ENCODE measurements around the gene SELENBP1.
"Not testable (repeated sequence)": the region's sequence is repeated elsewhere in the genome, so short reads cannot be mapped to it uniquely, and the experiment has no call there.

SELENBP1 gene

GRCh38 chr1:151367658-151368392 lies 4.7 kb downstream of the SELENBP1 start:
- Histone ChIP-seq H3K27me3 (no peaks in the 10 kb centered on the region), H3K4me1 (peaks cover 22% of the 10 kb centered on the region)

DNA sequence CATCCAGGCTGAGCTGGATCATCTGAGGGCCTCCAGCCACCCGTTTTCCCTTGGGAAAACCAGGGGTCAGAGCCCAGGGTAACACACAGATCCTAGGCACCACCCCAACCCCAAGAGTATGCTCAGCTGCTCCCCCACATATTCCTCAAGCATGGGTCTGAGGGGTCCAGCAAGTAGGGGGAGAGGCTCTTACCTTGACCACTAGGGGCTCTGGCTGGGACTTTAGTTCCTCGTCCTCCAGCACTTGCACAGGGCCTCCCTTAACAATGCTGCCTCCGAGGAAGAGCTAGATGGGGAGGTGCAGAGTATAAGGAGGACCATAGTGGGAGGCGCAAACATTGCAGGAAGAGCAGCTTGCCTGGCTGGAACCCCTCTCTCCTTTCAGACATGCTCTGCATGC lies 7.5 kb downstream of the SELENBP1 start:
- peaks cover 11% of the 10 kb centered on the region for H3K4me1 ChIP-seq
- no peak overlapping the region for H3K27ac ChIP-seq
- H3K9ac ChIP-seq, result no peak overlapping the region
- no peaks in the 10 kb centered on the region for H4K20me1 ChIP-seq
- H3K4me3 ChIP-seq, result no peak overlapping the region
- TF ChIP-seq Cebpa-rat (IDR thresholded peaks at IDR 0.05), result no peak
- no peak overlapping the region for H3K4me2 ChIP-seq
- H3K36me3 ChIP-seq, result peaks cover 11% of the 10 kb centered on the region; the same call in 1 of the 2 replicates
- peaks cover 38% of the 10 kb centered on the region for H3K9me3 ChIP-seq
- H3K27me3 ChIP-seq, result no peaks in the 10 kb centered on the region

More at GRCh38 chr1:151367658-151368392, 4.7 kb downstream of the SELENBP1 start:
- Histone ChIP-seq H4K20me1 (no peaks in the 10 kb centered on the region), H3K36me3 (peaks cover 1% of the 10 kb centered on the region; the same call in 1 of the 2 replicates), H3K9me3 (peaks cover 16% of the 10 kb centered on the region), H3K4me3 (no peak overlapping the region), H3K27ac (no peak overlapping the region), H3K9ac (no peak overlapping the region), H3K4me2 (no peak overlapping the region)
- TF ChIP-seq Cebpa-rat (IDR thresholded peaks at IDR 0.05), result no peak

GRCh38 chr1:151362308-151363155 lies 10.0 kb downstream of the SELENBP1 start:
- Histone ChIP-seq H3K27me3 (no peaks in the 10 kb centered on the region), H3K4me3 (0 out of 2 replicates have a peak overlapping the region, but pooled peaks have one; percentile 25), H3K36me3 (peaks cover 11% of the 10 kb centered on the region; the same call in 1 of the 2 replicates), H3K27ac (no peak overlapping the region), H3K9me3 (peaks cover 38% of the 10 kb centered on the region), H3K4me2 (no peak overlapping the region), H4K20me1 (no peaks in the 10 kb centered on the region), H3K9ac (no peak overlapping the region), H3K4me1 (no peaks in the 10 kb centered on the region)
- no peak for TF ChIP-seq Cebpa-rat (IDR thresholded peaks at IDR 0.05)

DNA sequence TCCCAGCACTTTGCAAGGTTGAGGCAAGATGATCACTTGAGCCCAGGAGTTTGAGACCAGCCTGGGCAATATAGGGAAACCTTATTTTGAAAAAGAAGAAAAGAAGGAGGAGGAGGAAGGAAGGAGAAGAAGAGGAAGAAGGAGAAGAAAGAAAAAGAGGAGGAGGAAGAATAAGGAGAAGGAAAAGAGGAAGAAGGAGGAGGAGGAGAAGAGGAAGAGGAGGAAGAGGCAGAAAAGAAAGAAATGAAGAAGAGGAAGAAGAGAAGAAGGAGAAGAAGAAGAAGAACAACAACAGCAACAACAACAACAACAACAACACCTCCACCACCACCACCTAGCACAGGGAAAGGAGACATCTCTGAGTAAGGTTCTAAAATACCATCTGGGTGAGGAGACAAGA lies 10.6 kb downstream of the SELENBP1 start:
- Histone ChIP-seq H3K27ac (no peak overlapping the region), H3K4me1 (no peaks in the 10 kb centered on the region), H3K4me3 (no peak overlapping the region), H3K9ac (no peak overlapping the region), H3K36me3 (peaks cover 11% of the 10 kb centered on the region; the same call in 1 of the 2 replicates), H3K9me3 (peaks cover 38% of the 10 kb centered on the region), H3K27me3 (no peaks in the 10 kb centered on the region), H4K20me1 (no peaks in the 10 kb centered on the region), H3K4me2 (no peak overlapping the region)
- TF ChIP-seq Cebpa-rat (IDR thresholded peaks at IDR 0.05), result no peak

DNA sequence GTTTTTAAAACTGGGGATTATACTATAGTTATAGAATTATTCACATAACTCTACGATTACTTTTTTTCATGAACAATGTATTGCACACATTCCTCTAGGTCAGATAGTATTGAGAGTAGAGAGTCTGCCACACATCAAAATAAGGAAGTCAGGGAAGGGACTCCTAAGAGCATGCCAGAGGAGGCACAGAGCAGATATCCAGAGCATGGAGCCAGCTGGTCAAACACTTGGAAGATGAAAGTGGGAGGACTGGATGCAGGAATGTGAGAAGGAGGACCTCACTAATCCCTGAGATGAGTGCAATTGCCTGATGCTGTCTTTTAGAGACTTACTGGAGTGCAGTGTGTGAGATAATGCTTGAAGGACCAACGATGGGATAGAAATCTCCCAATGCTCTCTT lies 15.8 kb downstream of the SELENBP1 start:
- H3K9ac ChIP-seq, result no peak overlapping the region
- peaks cover 7% of the 10 kb centered on the region; the same call in 1 of the 2 replicates for H3K36me3 ChIP-seq
- no peak overlapping the region for H3K27ac ChIP-seq
- 0 out of 2 replicates have a peak, but pooled peaks cover 5% of the 10 kb centered on the region for H3K4me1 ChIP-seq
- H3K4me2 ChIP-seq, result no peak overlapping the region
- no peak for TF ChIP-seq Cebpa-rat (IDR thresholded peaks at IDR 0.05)
- H4K20me1 ChIP-seq, result no peaks in the 10 kb centered on the region
- no peak overlapping the region for H3K4me3 ChIP-seq
- H3K9me3 ChIP-seq, result peaks cover 27% of the 10 kb centered on the region
- no peaks in the 10 kb centered on the region for H3K27me3 ChIP-seq

GRCh38 chr1:151352021-151352718 lies 20.3 kb downstream of the SELENBP1 start:
- H3K36me3 ChIP-seq, result peaks cover 16% of the 10 kb centered on the region; the same call in 1 of the 2 replicates
- H3K9ac ChIP-seq, result no peak overlapping the region
- peaks cover 44% of the 10 kb centered on the region for H3K9me3 ChIP-seq

DNA sequence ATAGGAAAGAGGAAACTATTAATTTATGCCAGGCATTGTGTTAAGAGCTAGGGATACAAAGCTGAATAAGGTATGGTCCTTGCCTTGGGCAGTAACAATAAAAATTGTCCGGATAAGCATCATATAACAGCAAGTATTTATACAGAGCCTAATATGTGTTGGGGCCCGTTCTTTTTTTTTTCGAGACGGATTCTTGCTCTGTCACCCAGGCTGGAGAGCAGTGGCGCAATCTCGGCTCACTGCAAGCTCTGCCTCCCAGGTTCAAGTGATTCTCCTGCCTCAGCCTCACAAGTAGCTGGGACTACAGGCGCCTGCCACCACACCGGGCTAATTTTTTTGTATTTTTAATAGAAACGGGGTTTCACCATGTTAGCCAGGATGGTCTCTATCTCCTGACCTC lies 22.2 kb downstream of the SELENBP1 start:
- H3K9ac ChIP-seq, H4K20me1 ChIP-seq, H3K27me3 ChIP-seq, H3K27ac ChIP-seq, H3K4me2 ChIP-seq, H3K4me3 ChIP-seq: not testable (repeated sequence)
- Histone ChIP-seq H3K9me3 (peaks cover 44% of the 10 kb centered on the region), H3K36me3 (peaks cover 16% of the 10 kb centered on the region; the same call in 1 of the 2 replicates), H3K4me1 (peaks cover 23% of the 10 kb centered on the region)

More at GRCh38 chr1:151352021-151352718, 20.3 kb downstream of the SELENBP1 start:
- no peak overlapping the region for H3K4me2 ChIP-seq
- H3K27ac ChIP-seq, result no peak overlapping the region
- peaks cover 20% of the 10 kb centered on the region for H3K4me1 ChIP-seq
- no peaks in the 10 kb centered on the region for H4K20me1 ChIP-seq
- no peak overlapping the region for H3K4me3 ChIP-seq
- H3K27me3 ChIP-seq, result no peaks in the 10 kb centered on the region
- no peak for TF ChIP-seq Cebpa-rat (IDR thresholded peaks at IDR 0.05)

GRCh38 chr1:151347523-151348246 lies 24.8 kb downstream of the SELENBP1 start:
- TF ChIP-seq Cebpa-rat (IDR thresholded peaks at IDR 0.05), result no peak
- Histone ChIP-seq H4K20me1 (peaks cover 14% of the 10 kb centered on the region; the same call in 1 of the 2 replicates), H3K9me3 (peaks cover 37% of the 10 kb centered on the region), H3K4me3 (peak overlapping the region; percentile 72), H3K4me2 (peak overlapping the region; percentile 79), H3K27ac (peak overlapping the region; percentile 99), H3K9ac (peak overlapping the region; percentile 63), H3K36me3 (peaks cover 42% of the 10 kb centered on the region), H3K27me3 (no peaks in the 10 kb centered on the region), H3K4me1 (peaks cover 50% of the 10 kb centered on the region)

Measured in BLaER1 (cell line).